HEK293 (cell line): ENCODE data around the gene ZSCAN18.

Experiments used
- EGR2 ChIP-seq: fragments of 450-650 bp; formaldehyde crosslinking; IDR thresholded peaks from 2 replicates; pipeline ENCODE4 v1.5.1; 2016; ENCODE audit warnings: low read depth, missing biosample characterization, missing genetic modification characterization
- SCRT1 ChIP-seq: fragments of 450-650 bp; formaldehyde crosslinking; IDR thresholded peaks from 2 replicates; pipeline ENCODE4 v1.5.1; 2016; ENCODE audit warnings: missing biosample characterization, missing genetic modification characterization, borderline replicate concordance
- ZNF10 ChIP-seq: fragments of 450-650 bp; formaldehyde crosslinking; IDR thresholded peaks from 2 replicates; pipeline ENCODE4 v1.5.1; 2017; ENCODE audit warnings: missing biosample characterization, missing genetic modification characterization
- ZNF274 ChIP-seq, 2 experiments: fragments of 200-500 bp in 1 of 2; fragments of 450-650 bp in 1 of 2; sonication (Bioruptor generic) in 1 of 2; formaldehyde crosslinking in 1 of 2; IDR thresholded peaks; 2 replicates each; pipeline versions ENCODE4 v1.5.1 to v1.6.1; 2014 to 2016; ENCODE audit warnings: borderline replicate concordance in 1 of 2, inconsistent platforms in 1 of 2, low read length in 1 of 2, missing biosample characterization in 1 of 2, missing genetic modification characterization in 1 of 2
- ZNF416 ChIP-seq: fragments of 450-650 bp; formaldehyde crosslinking; IDR thresholded peaks from 2 replicates; pipeline ENCODE4 v1.5.1; 2016; ENCODE audit warnings: missing biosample characterization, missing genetic modification characterization
- ZNF510 ChIP-seq: fragments of 450-650 bp; formaldehyde crosslinking; IDR thresholded peaks from 2 replicates; pipeline ENCODE4 v1.5.1; 2018; ENCODE audit warnings: mild to moderate bottlenecking, missing genetic modification characterization, missing biosample characterization; ENCODE audit not compliant: insufficient replicate concordance
- ZNF670 ChIP-seq: fragments of 450-650 bp; formaldehyde crosslinking; IDR thresholded peaks from 2 replicates; pipeline ENCODE4 v1.5.1; 2016; ENCODE audit warnings: missing biosample characterization, missing genetic modification characterization, low read depth
- ZNF791 ChIP-seq: fragments of 450-650 bp; formaldehyde crosslinking; IDR thresholded peaks from 2 replicates; pipeline ENCODE4 v1.5.1; 2016; ENCODE audit warnings: missing biosample characterization, missing genetic modification characterization
- TF ChIP-seq, protein P1 (sequence below): sonication (generic); formaldehyde crosslinking; IDR thresholded peaks from 2 replicates; pipeline ENCODE4 v1.8.1; 2022; ENCODE audit warnings: mild to moderate bottlenecking, moderate library complexity, missing genetic modification reagents
- TF ChIP-seq, protein P2 (sequence below): fragments of 450-650 bp; formaldehyde crosslinking; IDR thresholded peaks from 2 replicates; pipeline ENCODE4 v1.5.1; 2016; ENCODE audit warnings: missing biosample characterization, missing genetic modification characterization

DNA sequence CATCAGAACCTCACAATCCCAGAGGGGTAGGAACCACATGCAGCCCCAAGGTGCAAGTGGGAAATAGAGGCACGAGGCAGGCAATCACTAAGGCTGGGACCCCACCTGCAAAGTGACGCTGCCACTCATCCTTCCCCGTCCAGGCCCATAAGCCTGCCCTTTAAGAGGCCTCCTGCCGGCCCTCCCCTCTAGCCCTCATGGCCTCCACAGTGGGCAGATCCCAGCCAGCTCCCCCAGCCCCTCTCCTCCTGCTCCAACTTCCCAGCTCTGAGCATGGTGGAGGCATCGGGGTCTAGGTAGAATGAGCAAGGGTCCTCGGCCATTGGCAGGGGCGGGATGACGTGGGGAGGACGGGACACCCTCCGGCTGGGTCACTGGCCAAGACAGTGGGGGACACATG lies 2.7 kb downstream of the ZSCAN18 start:
- TF ChIP-seq ZNF274 (IDR thresholded peaks at IDR 0.05; ENCODE audit: low read length) (no peak), ZNF274 (tag by site-specific recombination; IDR thresholded peaks at IDR 0.05; ENCODE audit: borderline replicate concordance) (no peak), ZNF416 (tag by site-specific recombination) (no peak), ZNF791 (tag by site-specific recombination) (no peak), ZNF10 (no peak), SCRT1 (tag by site-specific recombination) (no peak), EGR2 (tag by site-specific recombination) (no peak), ZNF670 (no peak), ZNF510 (no peak)
- TF ChIP-seq, protein P1, sequence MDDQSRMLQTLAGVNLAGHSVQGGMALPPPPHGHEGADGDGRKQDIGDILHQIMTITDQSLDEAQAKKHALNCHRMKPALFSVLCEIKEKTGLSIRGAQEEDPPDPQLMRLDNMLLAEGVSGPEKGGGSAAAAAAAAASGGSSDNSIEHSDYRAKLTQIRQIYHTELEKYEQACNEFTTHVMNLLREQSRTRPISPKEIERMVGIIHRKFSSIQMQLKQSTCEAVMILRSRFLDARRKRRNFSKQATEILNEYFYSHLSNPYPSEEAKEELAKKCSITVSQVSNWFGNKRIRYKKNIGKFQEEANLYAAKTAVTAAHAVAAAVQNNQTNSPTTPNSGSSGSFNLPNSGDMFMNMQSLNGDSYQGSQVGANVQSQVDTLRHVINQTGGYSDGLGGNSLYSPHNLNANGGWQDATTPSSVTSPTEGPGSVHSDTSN (CRISPR knock-in tag): no peak
- TF ChIP-seq, protein P2, sequence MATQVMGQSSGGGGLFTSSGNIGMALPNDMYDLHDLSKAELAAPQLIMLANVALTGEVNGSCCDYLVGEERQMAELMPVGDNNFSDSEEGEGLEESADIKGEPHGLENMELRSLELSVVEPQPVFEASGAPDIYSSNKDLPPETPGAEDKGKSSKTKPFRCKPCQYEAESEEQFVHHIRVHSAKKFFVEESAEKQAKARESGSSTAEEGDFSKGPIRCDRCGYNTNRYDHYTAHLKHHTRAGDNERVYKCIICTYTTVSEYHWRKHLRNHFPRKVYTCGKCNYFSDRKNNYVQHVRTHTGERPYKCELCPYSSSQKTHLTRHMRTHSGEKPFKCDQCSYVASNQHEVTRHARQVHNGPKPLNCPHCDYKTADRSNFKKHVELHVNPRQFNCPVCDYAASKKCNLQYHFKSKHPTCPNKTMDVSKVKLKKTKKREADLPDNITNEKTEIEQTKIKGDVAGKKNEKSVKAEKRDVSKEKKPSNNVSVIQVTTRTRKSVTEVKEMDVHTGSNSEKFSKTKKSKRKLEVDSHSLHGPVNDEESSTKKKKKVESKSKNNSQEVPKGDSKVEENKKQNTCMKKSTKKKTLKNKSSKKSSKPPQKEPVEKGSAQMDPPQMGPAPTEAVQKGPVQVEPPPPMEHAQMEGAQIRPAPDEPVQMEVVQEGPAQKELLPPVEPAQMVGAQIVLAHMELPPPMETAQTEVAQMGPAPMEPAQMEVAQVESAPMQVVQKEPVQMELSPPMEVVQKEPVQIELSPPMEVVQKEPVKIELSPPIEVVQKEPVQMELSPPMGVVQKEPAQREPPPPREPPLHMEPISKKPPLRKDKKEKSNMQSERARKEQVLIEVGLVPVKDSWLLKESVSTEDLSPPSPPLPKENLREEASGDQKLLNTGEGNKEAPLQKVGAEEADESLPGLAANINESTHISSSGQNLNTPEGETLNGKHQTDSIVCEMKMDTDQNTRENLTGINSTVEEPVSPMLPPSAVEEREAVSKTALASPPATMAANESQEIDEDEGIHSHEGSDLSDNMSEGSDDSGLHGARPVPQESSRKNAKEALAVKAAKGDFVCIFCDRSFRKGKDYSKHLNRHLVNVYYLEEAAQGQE (tag by site-specific recombination): no peak
